A549 (cell line): ENCODE results near the gene MAVS. TPM values are rescaled to one million over a fixed set of nuclear protein-coding genes. Genes with fewer than 3 reads are reported as not detected.
A peak's percentile ranks its signal among the peaks of the same experiment; 100 is the strongest.

Experiments used
- ATAC-seq, 2 experiments: fragments of 200-7000 bp in 1 of 2; fragments of >200 bp in 1 of 2; cut with Nextera tagmentation in 1 of 2; cut with Tn5 transposase in 1 of 2; 3 replicates each; pipeline versions ENCODE4 v1.8.0 to v1.9.1; 2018 to 2020; ENCODE audit warnings: mild to moderate bottlenecking in 1 of 2, moderate library complexity in 1 of 2
- CTCF ChIA-PET: fragments of 300-600 bp; sonication (Branson Sonifier 250); formaldehyde crosslinking; extraction: SDS; loops from one replicate; lab custom pipeline; 2021; ENCODE audit warnings: antibody characterized with exemption, inconsistent platforms; lab: Yijun Ruan, JAX
- POLR2A ChIA-PET: fragments of 350-600 bp; formaldehyde crosslinking; extraction: SDS; loops from one replicate; lab custom pipeline; 2021; ENCODE audit warnings: antibody characterized with exemption, inconsistent platforms; lab: Yijun Ruan, JAX
- DNase-seq, 2 experiments: peaks; one replicate each; pipeline versions ENCODE4 v3.0.0 to v3.0.0-alpha.2; 2011 to 2016; ENCODE audit warnings: low read depth in 1 of 2, low spot score in 1 of 2
- FAIRE-seq: peaks from 2 replicates; lab custom pipeline; 2011; peaks lifted over from hg19 to GRCh38; lab: Jason Lieb, UNC
- H3K27ac ChIP-seq, 2 experiments: fragments of >200 bp; sonication (Bioruptor Twin); formaldehyde crosslinking; 3 replicates each; pipeline ENCODE4 v1.5.1; 2016 to 2017
- H3K4me1 ChIP-seq: fragments of >200 bp; sonication (Bioruptor Twin); formaldehyde crosslinking; 3 replicates; pipeline ENCODE4 v1.6.1; 2016
- H3K4me2 ChIP-seq: fragments of >200 bp; sonication (Bioruptor Twin); formaldehyde crosslinking; 3 replicates; pipeline ENCODE4 v1.6.1; 2016
- H3K4me3 ChIP-seq: fragments of >200 bp; sonication (Bioruptor Twin); formaldehyde crosslinking; 3 replicates; pipeline ENCODE4 v1.5.1; 2016
- H3K9me3 ChIP-seq: fragments of >200 bp; sonication (Bioruptor Twin); formaldehyde crosslinking; 3 replicates; pipeline ENCODE4 v1.6.1; 2016
- EHMT2 ChIP-seq: fragments of 200-600 bp; sonication (generic); IDR thresholded peaks from 2 replicates; pipeline ENCODE4 v1.6.1; 2016; ENCODE audit warnings: antibody characterized with exemption, low read depth, mild to moderate bottlenecking, moderate library complexity
- FOSL2 ChIP-seq, 2 experiments: fragments of 450-650 bp in 1 of 2; fragments of >200 bp in 1 of 2; sonication (Bioruptor Twin) in 1 of 2; formaldehyde crosslinking; IDR thresholded peaks; 2 replicates each; pipeline versions ENCODE4 v1.5.0 to v1.6.1; 2016 to 2020; ENCODE audit warnings: mild to moderate bottlenecking in 1 of 2, moderate library complexity in 1 of 2
- GATA3 ChIP-seq: IDR thresholded peaks from 2 replicates; pipeline ENCODE4 v1.6.1; 2012; ENCODE audit warnings: borderline replicate concordance
- HDAC2 ChIP-seq: fragments of 200-600 bp; sonication (generic); IDR thresholded peaks from 2 replicates; pipeline ENCODE4 v1.6.1; 2016
- HOXA7 ChIP-seq: fragments of 250-450 bp; sonication (Bioruptor Pico); IDR thresholded peaks from 2 replicates; pipeline ENCODE4 v1.5.0; 2020; ENCODE audit warnings: mild to moderate bottlenecking, moderate library complexity
- HOXB5 ChIP-seq: fragments of 250-450 bp; sonication (Bioruptor Pico); IDR thresholded peaks from 2 replicates; pipeline ENCODE4 v1.5.0; 2020; ENCODE audit warnings: mild to moderate bottlenecking, moderate library complexity
- KDM5A ChIP-seq: fragments of 200-600 bp; sonication (generic); IDR thresholded peaks from 2 replicates; pipeline ENCODE4 v1.6.1; 2016; ENCODE audit warnings: antibody characterized with exemption, mild to moderate bottlenecking
- MAX ChIP-seq: IDR thresholded peaks from 2 replicates; pipeline ENCODE4 v1.6.1; 2012
- NFE2L2 ChIP-seq: fragments of 150-350 bp; conservative IDR thresholded peaks from 2 replicates; pipeline ENCODE4 v1.6.1; 2014; ENCODE audit warnings: low read length
- NPAS2 ChIP-seq: fragments of 250-450 bp; sonication (Bioruptor Pico); IDR thresholded peaks from 2 replicates; pipeline ENCODE4 v1.8.0; 2022; ENCODE audit warnings: mild to moderate bottlenecking, moderate library complexity, borderline replicate concordance
- NR3C1 ChIP-seq: fragments of >200 bp; sonication (Bioruptor Twin); formaldehyde crosslinking; IDR thresholded peaks from 3 replicates; pipeline ENCODE4 v1.6.1; 2017
- PBX3 ChIP-seq: IDR thresholded peaks from 2 replicates; pipeline ENCODE4 v1.6.1; 2012
- PHF8 ChIP-seq: fragments of 200-600 bp; sonication (generic); IDR thresholded peaks from 2 replicates; pipeline ENCODE4 v1.6.1; 2016; ENCODE audit warnings: low read depth, mild to moderate bottlenecking, antibody characterized with exemption, moderate library complexity, borderline replicate concordance
- POLR2A ChIP-seq: IDR thresholded peaks from 2 replicates; pipeline ENCODE4 v1.6.1; 2012; ENCODE audit warnings: mild to moderate bottlenecking, low read length
- RAD21 ChIP-seq, 2 experiments: fragments of >200 bp in 1 of 2; sonication (Bioruptor Twin) in 1 of 2; formaldehyde crosslinking in 1 of 2; IDR thresholded peaks in 1 of 2; conservative IDR thresholded peaks in 1 of 2; 2 replicates in 1 of 2; 3 replicates in 1 of 2; pipeline ENCODE4 v1.6.1; 2012 to 2018; ENCODE audit warnings: inconsistent platforms in 1 of 2
- RCOR1 ChIP-seq: fragments of 150-350 bp; IDR thresholded peaks from 2 replicates; pipeline ENCODE4 v1.6.1; 2014; ENCODE audit warnings: antibody characterized with exemption, low read length, low read depth
- RNF2 ChIP-seq: fragments of 200-600 bp; sonication (generic); IDR thresholded peaks from 2 replicates; pipeline ENCODE4 v1.6.1; 2016; ENCODE audit warnings: low read depth, mild to moderate bottlenecking, antibody characterized with exemption, moderate library complexity, borderline replicate concordance
- SMC3 ChIP-seq: fragments of >200 bp; sonication (Bioruptor Twin); formaldehyde crosslinking; IDR thresholded peaks from 3 replicates; pipeline ENCODE4 v1.6.1; 2018; ENCODE audit warnings: inconsistent platforms
- SREBF2 ChIP-seq: fragments of 450-650 bp; IDR thresholded peaks from 2 replicates; pipeline ENCODE4 v1.6.1; 2014; ENCODE audit warnings: mild to moderate bottlenecking, moderate library complexity
- USF2 ChIP-seq: fragments of 450-650 bp; IDR thresholded peaks from 2 replicates; pipeline ENCODE4 v1.6.1; 2014; ENCODE audit warnings: antibody characterized with exemption
- ZC3H11A ChIP-seq: fragments of 450-650 bp; IDR thresholded peaks from 2 replicates; pipeline ENCODE4 v1.6.1; 2014; ENCODE audit warnings: antibody characterized with exemption, mild to moderate bottlenecking
- ZFP36 ChIP-seq: fragments of 450-650 bp; IDR thresholded peaks from 2 replicates; pipeline ENCODE4 v1.6.1; 2014; ENCODE audit warnings: borderline replicate concordance; ENCODE audit not compliant: partially characterized antibody
- WGBS: methylation state at CpG from one replicate; pipeline ENCODE4 v1.1.6; 2017; ENCODE audit errors: missing lambda C conversion rate; 5-methylcytosine and 5-hydroxymethylcytosine counted together
- polyA plus RNA-seq, 4 experiments: library from polyadenylated mRNA; depleted of rRNA in 3 of 4; stranded (reverse); fragments of >200 nt; fragmentation: RNase III in 1 of 4; extraction: RNeasy Plus Mini Kit Qiagen cat#74134 plus additional on column Dnase treatment in 1 of 4; gene quantifications; 2 replicates in 3 of 4; 3 replicates in 1 of 4; pipeline ENCODE4 v1.2.3, GENCODE V29; 2011 to 2017
- TF ChIP-seq, protein P1 (sequence below): IDR thresholded peaks from 2 replicates; pipeline ENCODE4 v1.6.1; 2012; ENCODE audit warnings: low read depth, borderline replicate concordance
- TF ChIP-seq, protein P2 (sequence below): fragments of >200 bp; sonication (Bioruptor Twin); formaldehyde crosslinking; IDR thresholded peaks from 2 replicates; pipeline ENCODE4 v1.6.1; 2016

MAVS gene
- polyA plus RNA-seq, 2 of the 4 experiments (the other 2 are of a cell fraction): 18.9 to 31.0 TPM

DNA sequence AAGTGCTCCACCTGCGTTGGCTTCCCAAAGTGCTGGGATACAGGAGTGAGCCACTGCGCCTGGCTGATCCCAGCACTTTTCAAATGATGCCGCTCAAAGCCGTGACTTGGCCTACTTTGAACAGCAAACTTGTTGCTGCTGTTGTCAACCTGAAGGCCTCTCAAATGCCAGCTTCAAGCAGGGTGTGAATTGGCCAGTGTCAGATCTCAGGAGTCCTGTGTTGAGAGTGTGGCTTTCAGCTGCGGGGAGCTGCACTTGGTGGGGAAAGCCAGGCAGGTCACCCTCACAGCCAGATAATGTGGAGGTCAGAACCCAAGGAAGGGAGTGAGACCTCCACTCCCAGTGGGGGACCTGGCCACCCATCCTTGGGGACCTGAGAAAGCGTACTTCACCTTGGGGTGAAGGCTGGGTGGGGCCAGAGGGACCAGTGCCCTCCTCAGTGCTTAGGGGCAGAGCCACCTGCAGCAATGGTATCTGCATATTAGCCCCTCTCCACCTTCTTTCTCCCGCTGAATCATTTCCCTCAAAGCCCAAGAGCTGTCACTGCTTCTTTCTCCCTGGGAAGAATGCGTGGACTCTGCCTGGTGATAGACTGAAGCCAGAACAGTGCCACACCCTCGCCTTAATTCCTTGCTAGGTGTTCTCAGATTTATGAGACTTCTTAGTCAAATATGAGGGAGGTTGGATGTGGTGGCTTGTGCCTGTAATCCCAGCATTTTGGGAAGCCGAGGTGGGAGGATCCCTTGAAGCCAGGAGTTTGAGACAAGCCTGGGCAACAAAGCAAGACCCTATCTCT lies 23.4 kb downstream of the MAVS start:
- ChIA-PET CTCF (interaction anchor here (1.1 to 9.5 kb wide), 4 partner anchors 15 to 102 kb away, joined by 3 to 95 read pairs (median 14); partner anchors contain the start of genes ADISSP and AP5S1), POLR2A (interaction anchor here (0.6 kb wide), 1 partner anchor 10 kb away, joined by 4 read pairs; no protein-coding TSS in a partner anchor)
- TF ChIP-seq HOXA7: no peak
- TF ChIP-seq NR3C1: no peak
- no peak for TF ChIP-seq RNF2
- TF ChIP-seq KDM5A: no peak
- no peak for TF ChIP-seq RAD21 (conservative IDR thresholded peaks at IDR 0.05 in 1 of 2, IDR thresholded peaks at IDR 0.05 in 1 of 2)
- no peak for TF ChIP-seq MAX
- no peak for TF ChIP-seq EHMT2
- no peak for TF ChIP-seq PHF8
- no peak for TF ChIP-seq GATA3
- no peak for TF ChIP-seq NPAS2 (CRISPR knock-in tag)
- no peak for TF ChIP-seq NFE2L2
- no peak for TF ChIP-seq ZC3H11A
- 95% methylated on average over 10 of the region's 10 CpGs for WGBS
- FAIRE-seq (no peak), ATAC-seq (no peak), DNase-seq (no peak)
- Histone ChIP-seq H3K9me3 (no peaks in the 10 kb centered on the region), H3K4me2 (no peak overlapping the region), H3K4me3 (no peak overlapping the region), H3K4me1 (0 out of 3 replicates have a peak, but pooled peaks cover 3% of the 10 kb centered on the region), H3K27ac (no peak overlapping the region)

GRCh38 chr20:3871550-3872265 lies 25.1 kb downstream of the MAVS start:
- no peak overlapping the region for H3K27ac ChIP-seq
- peak in 1 of 2 experiments; percentile 34; a peak in 2 of 6 replicates for ATAC-seq
- CTCF ChIA-PET: interaction anchor here (0.7 to 9.5 kb wide), 6 partner anchors 10 to 236 kb away, joined by 3 to 95 read pairs (median 4); partner anchors contain the start of gene SPEF1

More at GRCh38 chr20:3871550-3872265, 25.1 kb downstream of the MAVS start:
- Histone ChIP-seq H3K4me3 (no peak overlapping the region), H3K4me2 (no peak overlapping the region), H3K4me1 (0 out of 3 replicates have a peak, but pooled peaks cover 3% of the 10 kb centered on the region), H3K9me3 (no peaks in the 10 kb centered on the region)
- FAIRE-seq (no peak), DNase-seq (peak; percentile 36 to 47)
- TF ChIP-seq POLR2A (no peak), HDAC2 (no peak), PHF8 (no peak), PBX3 (no peak), SREBF2 (no peak), RCOR1 (no peak), ZC3H11A (no peak), KDM5A (no peak), USF2 (no peak), FOSL2 (IDR thresholded peaks at IDR 0.05) (no peak), FOSL2 (CRISPR knock-in tag; IDR thresholded peaks at IDR 0.05) (no peak), ZFP36 (no peak), HOXB5 (CRISPR knock-in tag) (no peak), RNF2 (no peak), SMC3 (no peak)
- TF ChIP-seq, protein P1, sequence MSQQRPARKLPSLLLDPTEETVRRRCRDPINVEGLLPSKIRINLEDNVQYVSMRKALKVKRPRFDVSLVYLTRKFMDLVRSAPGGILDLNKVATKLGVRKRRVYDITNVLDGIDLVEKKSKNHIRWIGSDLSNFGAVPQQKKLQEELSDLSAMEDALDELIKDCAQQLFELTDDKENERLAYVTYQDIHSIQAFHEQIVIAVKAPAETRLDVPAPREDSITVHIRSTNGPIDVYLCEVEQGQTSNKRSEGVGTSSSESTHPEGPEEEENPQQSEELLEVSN: no peak
- TF ChIP-seq, protein P2, sequence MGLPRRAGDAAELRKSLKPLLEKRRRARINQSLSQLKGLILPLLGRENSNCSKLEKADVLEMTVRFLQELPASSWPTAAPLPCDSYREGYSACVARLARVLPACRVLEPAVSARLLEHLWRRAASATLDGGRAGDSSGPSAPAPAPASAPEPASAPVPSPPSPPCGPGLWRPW: no peak
- POLR2A ChIA-PET: interaction anchor here (0.5 to 0.7 kb wide), 2 partner anchors 19 to 119 kb away, joined by 3 to 5 read pairs; no protein-coding TSS in a partner anchor
- WGBS: 67% methylated on average over 4 of the region's 4 CpGs
